ENCODE data around the gene UFSP2.

Gene UFSP2

DNA sequence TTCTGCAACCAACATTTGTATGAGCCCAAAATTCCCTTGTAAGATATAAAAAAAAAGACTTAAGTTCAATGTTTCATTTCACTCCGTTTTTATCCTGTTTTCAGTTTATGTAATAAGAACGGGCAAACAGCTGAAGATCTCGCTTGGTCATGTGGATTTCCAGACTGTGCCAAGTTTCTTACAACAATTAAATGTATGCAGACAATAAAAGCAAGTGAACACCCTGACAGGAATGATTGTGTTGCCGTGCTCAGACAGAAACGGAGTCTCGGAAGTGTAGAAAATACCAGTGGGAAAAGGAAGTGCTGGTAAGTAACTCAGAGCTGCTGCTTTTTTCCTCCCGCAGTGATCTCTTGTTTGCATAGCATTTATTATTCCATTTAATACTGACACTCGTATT, 26.3 kb downstream of the UFSP2 start:
- Histone ChIP-seq H4K20me1 (ENCODE audit: control insufficient read depth, insufficient read depth, low read depth, low read length) (no peaks in the 10 kb centered on the region), H3K4me3 (ENCODE audit: low read length) (no peak overlapping the region), H3F3A (ENCODE audit: control insufficient read depth, insufficient read depth) (peaks cover 13% of the 10 kb centered on the region), H3K9me2 (replicated peaks; ENCODE audit: control insufficient read depth, low read length) (no peaks in the 10 kb centered on the region), H3K4me2 (ENCODE audit: low read length) (no peak overlapping the region; the same call in 1 of the 2 replicates), H3K4me1 (ENCODE audit: control insufficient read depth, low read length) (peaks cover 32% of the 10 kb centered on the region), H3K79me2 (ENCODE audit: control insufficient read depth, low read length) (peaks cover 12% of the 10 kb centered on the region), H3K36me3 (ENCODE audit: control insufficient read depth, low read length) (peaks cover 56% of the 10 kb centered on the region), H3K27me3 (ENCODE audit: control insufficient read depth, low read length) (no peaks in the 10 kb centered on the region), H3K27ac (ENCODE audit: low read depth, low read length) (no peak overlapping the region), H3K9me3 (ENCODE audit: control insufficient read depth, insufficient read depth, low read length) (no peaks in the 10 kb centered on the region)
- no peak for TF ChIP-seq EZH2phosphoT487 (IDR thresholded peaks at IDR 0.05; ENCODE audit: borderline replicate concordance, low read length)
- TF ChIP-seq, protein P1, sequence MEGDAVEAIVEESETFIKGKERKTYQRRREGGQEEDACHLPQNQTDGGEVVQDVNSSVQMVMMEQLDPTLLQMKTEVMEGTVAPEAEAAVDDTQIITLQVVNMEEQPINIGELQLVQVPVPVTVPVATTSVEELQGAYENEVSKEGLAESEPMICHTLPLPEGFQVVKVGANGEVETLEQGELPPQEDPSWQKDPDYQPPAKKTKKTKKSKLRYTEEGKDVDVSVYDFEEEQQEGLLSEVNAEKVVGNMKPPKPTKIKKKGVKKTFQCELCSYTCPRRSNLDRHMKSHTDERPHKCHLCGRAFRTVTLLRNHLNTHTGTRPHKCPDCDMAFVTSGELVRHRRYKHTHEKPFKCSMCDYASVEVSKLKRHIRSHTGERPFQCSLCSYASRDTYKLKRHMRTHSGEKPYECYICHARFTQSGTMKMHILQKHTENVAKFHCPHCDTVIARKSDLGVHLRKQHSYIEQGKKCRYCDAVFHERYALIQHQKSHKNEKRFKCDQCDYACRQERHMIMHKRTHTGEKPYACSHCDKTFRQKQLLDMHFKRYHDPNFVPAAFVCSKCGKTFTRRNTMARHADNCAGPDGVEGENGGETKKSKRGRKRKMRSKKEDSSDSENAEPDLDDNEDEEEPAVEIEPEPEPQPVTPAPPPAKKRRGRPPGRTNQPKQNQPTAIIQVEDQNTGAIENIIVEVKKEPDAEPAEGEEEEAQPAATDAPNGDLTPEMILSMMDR (IDR thresholded peaks at IDR 0.05; ENCODE audit: low read depth, low read length, poor library complexity, severe bottlenecking): no peak

GRCh38 chr4:185398618-185399017, 27.1 kb downstream of the UFSP2 start:
- H3K4me2 ChIP-seq (ENCODE audit: low read length): peak overlapping the region; percentile 78
- peaks cover 15% of the 10 kb centered on the region for H3F3A ChIP-seq (ENCODE audit: control insufficient read depth, insufficient read depth)
- H3K4me1 ChIP-seq (ENCODE audit: control insufficient read depth, low read length): peaks cover 39% of the 10 kb centered on the region

GRCh38 chr4:185396724-185397385, 28.9 kb downstream of the UFSP2 start, which contains the start of gene ANKRD37:
TSS of gene ANKRD37 (plus strand) at chr4:185396841. CDS start at chr4:185396924, 83 bp downstream.
- peaks cover 19% of the 10 kb centered on the region for H3K79me2 ChIP-seq (ENCODE audit: control insufficient read depth, low read length)
- peaks cover 51% of the 10 kb centered on the region for H3K4me1 ChIP-seq (ENCODE audit: control insufficient read depth, low read length)
- H3K9me2 ChIP-seq (replicated peaks; ENCODE audit: control insufficient read depth, low read length): no peaks in the 10 kb centered on the region
- H3K27me3 ChIP-seq (ENCODE audit: control insufficient read depth, low read length): no peaks in the 10 kb centered on the region
- H3K4me3 ChIP-seq (ENCODE audit: low read length): peak within 1 kb of the TSS; percentile 78
- no peaks in the 10 kb centered on the region for H3K9me3 ChIP-seq (ENCODE audit: control insufficient read depth, insufficient read depth, low read length)
- H4K20me1 ChIP-seq (ENCODE audit: control insufficient read depth, insufficient read depth, low read depth, low read length): no peaks in the 10 kb centered on the region
- peaks cover 47% of the 10 kb centered on the region for H3K36me3 ChIP-seq (ENCODE audit: control insufficient read depth, low read length)
- peak within 1 kb of the TSS; percentile 78 for H3K4me2 ChIP-seq (ENCODE audit: low read length)
- H3F3A ChIP-seq (ENCODE audit: control insufficient read depth, insufficient read depth): peaks cover 15% of the 10 kb centered on the region
- peak within 1 kb of the TSS; percentile 67 for H3K27ac ChIP-seq (ENCODE audit: low read depth, low read length)
- no peak for TF ChIP-seq EZH2phosphoT487 (IDR thresholded peaks at IDR 0.05; ENCODE audit: borderline replicate concordance, low read length)
- TF ChIP-seq, protein P1 (IDR thresholded peaks at IDR 0.05; ENCODE audit: low read depth, low read length, poor library complexity, severe bottlenecking): no peak

More at GRCh38 chr4:185398618-185399017, 27.1 kb downstream of the UFSP2 start:
- no peaks in the 10 kb centered on the region for H4K20me1 ChIP-seq (ENCODE audit: control insufficient read depth, insufficient read depth, low read depth, low read length)
- H3K79me2 ChIP-seq (ENCODE audit: control insufficient read depth, low read length): peaks cover 19% of the 10 kb centered on the region
- H3K9me3 ChIP-seq (ENCODE audit: control insufficient read depth, insufficient read depth, low read length): no peaks in the 10 kb centered on the region
- H3K36me3 ChIP-seq (ENCODE audit: control insufficient read depth, low read length): peaks cover 56% of the 10 kb centered on the region
- H3K9me2 ChIP-seq (replicated peaks; ENCODE audit: control insufficient read depth, low read length): no peaks in the 10 kb centered on the region
- TF ChIP-seq, protein P1 (IDR thresholded peaks at IDR 0.05; ENCODE audit: low read depth, low read length, poor library complexity, severe bottlenecking): no peak
- no peak for TF ChIP-seq EZH2phosphoT487 (IDR thresholded peaks at IDR 0.05; ENCODE audit: borderline replicate concordance, low read length)
- no peak overlapping the region for H3K27ac ChIP-seq (ENCODE audit: low read depth, low read length)
- H3K27me3 ChIP-seq (ENCODE audit: control insufficient read depth, low read length): no peaks in the 10 kb centered on the region
- peak overlapping the region; percentile 78; the same call in 1 of the 2 replicates for H3K4me3 ChIP-seq (ENCODE audit: low read length)
